Neural cell (in vitro differentiated cells): ENCODE data around the gene THEM5. TPM values are rescaled to one million over a fixed set of nuclear protein-coding genes. Genes with fewer than 3 reads are reported as not detected.

Source experiments
- H2AFZ ChIP-seq: fragments of 200-600, 300-800 bp; sonication (generic), shearing (Covaris generic); 2 replicates; pipeline ENCODE4 v1.6.0; 2014; ENCODE audit warnings: low read depth, mild to moderate bottlenecking, antibody characterized with exemption, low read length, moderate library complexity
- H3F3A ChIP-seq: fragments of 200-600 bp; shearing (Covaris generic); 2 replicates; pipeline ENCODE4 v1.6.1; 2016; ENCODE audit warnings: mild to moderate bottlenecking, moderate library complexity, mixed read lengths, antibody characterized with exemption, low read length; ENCODE audit not compliant: insufficient read depth, poor library complexity, severe bottlenecking
- H3K27ac ChIP-seq: fragments of 200-600, 300-800 bp; sonication (generic), shearing (Covaris generic); 2 replicates; pipeline ENCODE4 v1.5.1; 2014; ENCODE audit warnings: mild to moderate bottlenecking, low read length, moderate library complexity
- H3K27me3 ChIP-seq: fragments of 300-800, 200-600 bp; sonication (generic), shearing (Covaris generic); 2 replicates; pipeline ENCODE4 v1.6.0; 2014; ENCODE audit warnings: mild to moderate bottlenecking, low read depth, low read length, moderate library complexity; ENCODE audit not compliant: insufficient read depth
- H3K36me3 ChIP-seq: fragments of 300-800, 200-600 bp; sonication (generic), shearing (Covaris generic); 2 replicates; pipeline ENCODE4 v1.5.1; 2014; ENCODE audit warnings: mild to moderate bottlenecking, antibody characterized with exemption, low read length, moderate library complexity; ENCODE audit not compliant: insufficient read depth
- H3K4me2 ChIP-seq: fragments of 300-800, 200-600 bp; sonication (generic), shearing (Covaris generic); 2 replicates; pipeline ENCODE4 v1.6.0; 2014; ENCODE audit warnings: mild to moderate bottlenecking, low read length
- H3K4me3 ChIP-seq: fragments of 300-800, 200-600 bp; sonication (generic), shearing (Covaris generic); 2 replicates; pipeline ENCODE4 v1.5.1; 2014; ENCODE audit warnings: mild to moderate bottlenecking, low read length, moderate library complexity
- H3K79me2 ChIP-seq: fragments of 200-600 bp; shearing (Covaris generic); replicated peaks from 2 replicates; pipeline ENCODE4 v1.6.0; 2014; ENCODE audit warnings: mild to moderate bottlenecking, low read length, moderate library complexity; ENCODE audit not compliant: insufficient read depth
- H3K9ac ChIP-seq: fragments of 300-800, 200-600 bp; sonication (generic), shearing (Covaris generic); 2 replicates; pipeline ENCODE4 v1.6.1; 2016; ENCODE audit warnings: mild to moderate bottlenecking, low read length, mixed read lengths
- H3K9me2 ChIP-seq: fragments of 200-600 bp; shearing (Covaris generic); 2 replicates; pipeline ENCODE4 v1.6.1; 2016; ENCODE audit warnings: mild to moderate bottlenecking, low read length, mixed read lengths; ENCODE audit not compliant: insufficient read depth
- H3K9me3 ChIP-seq: fragments of 200-600, 300-800 bp; sonication (generic), shearing (Covaris generic); 2 replicates; pipeline ENCODE4 v1.6.1; 2016; ENCODE audit warnings: mild to moderate bottlenecking, mixed run types, low read length, moderate library complexity, mixed read lengths
- H4K20me1 ChIP-seq: fragments of 200-600 bp; shearing (Covaris generic); 2 replicates; pipeline ENCODE4 v1.6.1; 2016; ENCODE audit warnings: mild to moderate bottlenecking, mixed run types; ENCODE audit not compliant: insufficient read depth
- EP300 ChIP-seq: fragments of 450-650 bp; conservative IDR thresholded peaks from 2 replicates; pipeline ENCODE4 v1.6.1; 2014; ENCODE audit warnings: antibody characterized with exemption, mild to moderate bottlenecking, moderate library complexity; ENCODE audit not compliant: poor library complexity, severe bottlenecking
- EZH2 ChIP-seq: fragments of 200-600, 300-800 bp; shearing (Covaris generic), sonication (generic); IDR thresholded peaks from 2 replicates; pipeline ENCODE4 v1.6.1; 2014; ENCODE audit warnings: antibody characterized with exemption, low read length, borderline replicate concordance, mild to moderate bottlenecking; ENCODE audit not compliant: insufficient read depth, poor library complexity, severe bottlenecking
- MXI1 ChIP-seq: fragments of 450-650 bp; conservative IDR thresholded peaks from 2 replicates; pipeline ENCODE4 v1.6.1; 2014; ENCODE audit warnings: antibody characterized with exemption, mild to moderate bottlenecking; ENCODE audit not compliant: poor library complexity, severe bottlenecking
- POLR2AphosphoS5 ChIP-seq: IDR thresholded peaks from 2 replicates; pipeline ENCODE4 v1.6.1; 2012
- RAD21 ChIP-seq: fragments of 450-650 bp; conservative IDR thresholded peaks from 2 replicates; pipeline ENCODE4 v1.6.1; 2014; ENCODE audit warnings: antibody characterized with exemption, mild to moderate bottlenecking, moderate library complexity
- SMC3 ChIP-seq: fragments of 450-650 bp; conservative IDR thresholded peaks from 2 replicates; pipeline ENCODE4 v1.6.1; 2014; ENCODE audit warnings: antibody characterized with exemption, mild to moderate bottlenecking, moderate library complexity; ENCODE audit not compliant: poor library complexity
- TAF1 ChIP-seq: IDR thresholded peaks from 2 replicates; pipeline ENCODE4 v1.6.1; 2012; ENCODE audit warnings: low read depth
- polyA plus RNA-seq: library from polyadenylated mRNA; depleted of rRNA; stranded (reverse); fragments of >200 nt; gene quantifications from 2 replicates; pipeline ENCODE4 v1.2.3, GENCODE V29; 2014
- TF ChIP-seq, protein P1 (sequence below): fragments of 450-650 bp; IDR thresholded peaks from 2 replicates; pipeline ENCODE4 v1.5.1; 2014; ENCODE audit warnings: antibody characterized with exemption, mild to moderate bottlenecking, moderate library complexity; ENCODE audit not compliant: poor library complexity, severe bottlenecking
- TF ChIP-seq, protein P2 (sequence below): IDR thresholded peaks from 2 replicates; pipeline ENCODE4 v1.6.1; 2012; ENCODE audit warnings: borderline replicate concordance

The THEM5 gene
- polyA plus RNA-seq, 1 donor from 2014 or later = not detected

DNA sequence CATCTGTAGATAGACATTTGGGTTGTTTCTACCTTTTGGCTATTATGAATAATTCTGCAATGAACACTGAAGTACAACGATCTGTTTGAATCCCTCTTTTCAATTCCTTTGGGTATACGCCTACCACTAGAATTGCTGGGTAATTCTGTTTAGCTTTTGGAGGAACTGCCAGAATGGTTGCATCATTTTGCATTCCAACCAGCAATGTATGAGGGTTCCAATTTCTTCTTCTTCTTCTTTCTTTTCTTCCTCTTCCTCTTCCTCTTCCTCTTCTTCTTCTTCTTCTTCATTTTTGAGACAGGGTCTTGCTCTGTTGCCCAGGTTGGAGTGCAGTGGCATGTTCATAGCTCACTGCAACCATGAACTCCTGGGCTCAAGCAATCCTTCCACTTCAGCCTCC is 13.8 kb upstream of the THEM5 start:
- no peaks in the 10 kb centered on the region for H3K9me2 ChIP-seq
- no peak overlapping the region for H3K4me2 ChIP-seq
- no peaks in the 10 kb centered on the region for H3K79me2 ChIP-seq
- H3F3A ChIP-seq = no peaks in the 10 kb centered on the region
- H3K27ac ChIP-seq = no peak overlapping the region
- H4K20me1 ChIP-seq = no peaks in the 10 kb centered on the region
- no peaks in the 10 kb centered on the region for H3K9me3 ChIP-seq
- no peak overlapping the region for H3K4me3 ChIP-seq
- H3K27me3 ChIP-seq = no peaks in the 10 kb centered on the region
- H3K36me3 ChIP-seq = no peaks in the 10 kb centered on the region
- H2AFZ ChIP-seq = no peak overlapping the region
- TF ChIP-seq MXI1 = no peak
- TF ChIP-seq EZH2 = no peak
- TF ChIP-seq, protein P1, sequence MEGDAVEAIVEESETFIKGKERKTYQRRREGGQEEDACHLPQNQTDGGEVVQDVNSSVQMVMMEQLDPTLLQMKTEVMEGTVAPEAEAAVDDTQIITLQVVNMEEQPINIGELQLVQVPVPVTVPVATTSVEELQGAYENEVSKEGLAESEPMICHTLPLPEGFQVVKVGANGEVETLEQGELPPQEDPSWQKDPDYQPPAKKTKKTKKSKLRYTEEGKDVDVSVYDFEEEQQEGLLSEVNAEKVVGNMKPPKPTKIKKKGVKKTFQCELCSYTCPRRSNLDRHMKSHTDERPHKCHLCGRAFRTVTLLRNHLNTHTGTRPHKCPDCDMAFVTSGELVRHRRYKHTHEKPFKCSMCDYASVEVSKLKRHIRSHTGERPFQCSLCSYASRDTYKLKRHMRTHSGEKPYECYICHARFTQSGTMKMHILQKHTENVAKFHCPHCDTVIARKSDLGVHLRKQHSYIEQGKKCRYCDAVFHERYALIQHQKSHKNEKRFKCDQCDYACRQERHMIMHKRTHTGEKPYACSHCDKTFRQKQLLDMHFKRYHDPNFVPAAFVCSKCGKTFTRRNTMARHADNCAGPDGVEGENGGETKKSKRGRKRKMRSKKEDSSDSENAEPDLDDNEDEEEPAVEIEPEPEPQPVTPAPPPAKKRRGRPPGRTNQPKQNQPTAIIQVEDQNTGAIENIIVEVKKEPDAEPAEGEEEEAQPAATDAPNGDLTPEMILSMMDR = no peak
- TF ChIP-seq RAD21 = no peak
- no peak for TF ChIP-seq SMC3
- TF ChIP-seq TAF1 = no peak
- TF ChIP-seq, protein P2, sequence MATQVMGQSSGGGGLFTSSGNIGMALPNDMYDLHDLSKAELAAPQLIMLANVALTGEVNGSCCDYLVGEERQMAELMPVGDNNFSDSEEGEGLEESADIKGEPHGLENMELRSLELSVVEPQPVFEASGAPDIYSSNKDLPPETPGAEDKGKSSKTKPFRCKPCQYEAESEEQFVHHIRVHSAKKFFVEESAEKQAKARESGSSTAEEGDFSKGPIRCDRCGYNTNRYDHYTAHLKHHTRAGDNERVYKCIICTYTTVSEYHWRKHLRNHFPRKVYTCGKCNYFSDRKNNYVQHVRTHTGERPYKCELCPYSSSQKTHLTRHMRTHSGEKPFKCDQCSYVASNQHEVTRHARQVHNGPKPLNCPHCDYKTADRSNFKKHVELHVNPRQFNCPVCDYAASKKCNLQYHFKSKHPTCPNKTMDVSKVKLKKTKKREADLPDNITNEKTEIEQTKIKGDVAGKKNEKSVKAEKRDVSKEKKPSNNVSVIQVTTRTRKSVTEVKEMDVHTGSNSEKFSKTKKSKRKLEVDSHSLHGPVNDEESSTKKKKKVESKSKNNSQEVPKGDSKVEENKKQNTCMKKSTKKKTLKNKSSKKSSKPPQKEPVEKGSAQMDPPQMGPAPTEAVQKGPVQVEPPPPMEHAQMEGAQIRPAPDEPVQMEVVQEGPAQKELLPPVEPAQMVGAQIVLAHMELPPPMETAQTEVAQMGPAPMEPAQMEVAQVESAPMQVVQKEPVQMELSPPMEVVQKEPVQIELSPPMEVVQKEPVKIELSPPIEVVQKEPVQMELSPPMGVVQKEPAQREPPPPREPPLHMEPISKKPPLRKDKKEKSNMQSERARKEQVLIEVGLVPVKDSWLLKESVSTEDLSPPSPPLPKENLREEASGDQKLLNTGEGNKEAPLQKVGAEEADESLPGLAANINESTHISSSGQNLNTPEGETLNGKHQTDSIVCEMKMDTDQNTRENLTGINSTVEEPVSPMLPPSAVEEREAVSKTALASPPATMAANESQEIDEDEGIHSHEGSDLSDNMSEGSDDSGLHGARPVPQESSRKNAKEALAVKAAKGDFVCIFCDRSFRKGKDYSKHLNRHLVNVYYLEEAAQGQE = no peak
- no peak for TF ChIP-seq POLR2AphosphoS5
- no peak for TF ChIP-seq EP300
- no peak overlapping the region for H3K9ac ChIP-seq

DNA sequence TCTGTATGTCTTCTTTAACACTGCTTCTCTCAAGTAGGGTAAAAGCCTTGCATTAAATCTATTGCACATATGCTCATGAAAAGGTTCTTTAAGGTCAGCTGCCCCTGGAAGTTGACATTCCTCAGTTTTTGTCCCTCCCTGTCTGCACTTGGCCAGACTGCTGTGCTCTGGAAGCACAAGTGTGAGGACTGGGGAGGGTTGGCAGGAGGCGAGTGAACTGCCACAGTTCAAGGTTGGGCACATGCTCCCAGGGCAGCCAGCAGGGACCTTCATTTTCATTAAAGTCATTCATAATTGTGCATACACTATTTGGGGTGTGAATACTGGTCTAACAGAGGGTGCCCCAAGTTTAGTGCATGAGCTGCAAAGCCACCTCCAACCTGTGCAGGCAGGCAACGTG is 10.9 kb upstream of the THEM5 start:
- Histone ChIP-seq H3F3A (no peaks in the 10 kb centered on the region), H3K4me2 (no peak overlapping the region)

More for the DNA sequence above, 10.9 kb upstream of the THEM5 start:
- H4K20me1 ChIP-seq = no peaks in the 10 kb centered on the region
- no peak overlapping the region for H3K9ac ChIP-seq
- H2AFZ ChIP-seq = no peak overlapping the region
- no peak overlapping the region for H3K27ac ChIP-seq
- no peaks in the 10 kb centered on the region for H3K9me2 ChIP-seq
- no peaks in the 10 kb centered on the region for H3K27me3 ChIP-seq
- H3K36me3 ChIP-seq = no peaks in the 10 kb centered on the region
- no peaks in the 10 kb centered on the region for H3K79me2 ChIP-seq
- TF ChIP-seq, protein P2 = no peak
- no peak for TF ChIP-seq POLR2AphosphoS5
- H3K9me3 ChIP-seq = no peaks in the 10 kb centered on the region
- no peak overlapping the region for H3K4me3 ChIP-seq
